HUDEP-2 (cell line): ENCODE data around the gene RANBP17.
A peak's percentile ranks its signal among the peaks of the same experiment; 100 is the strongest.
"Not testable (repeated sequence)": the region's sequence is repeated elsewhere in the genome, so short reads cannot be mapped to it uniquely, and the experiment has no call there.

Experiments used
- DNase-seq, 76 experiments: peaks; one replicate each; lab custom pipeline; 2025; ENCODE audit not compliant: unreplicated experiment in 76 of 76; lab: John Stamatoyannopoulos, UW

RANBP17 gene

GRCh38 chr5:170937914-170938313 is 76.1 kb downstream of the RANBP17 start:
- no peak for DNase-seq

- DNase-seq = no peak
Observed at GRCh38 chr5:170939178-170939577, 77.4 kb downstream of the RANBP17 start.

GRCh38 chr5:170941788-170942187 is 80.0 kb downstream of the RANBP17 start:
- DNase-seq = no peak

- DNase-seq = no peak
Observed at GRCh38 chr5:170945275-170945674, 83.5 kb downstream of the RANBP17 start.

- peak in 3 of 76 experiments; percentile 1 to 29 (median 6) for DNase-seq
Observed at GRCh38 chr5:170960567-170960966, 98.7 kb downstream of the RANBP17 start.

GRCh38 chr5:170963521-170963920 is 101.7 kb downstream of the RANBP17 start:
- no peak for DNase-seq

GRCh38 chr5:170974461-170974860 is 112.6 kb downstream of the RANBP17 start:
- no peak for DNase-seq

GRCh38 chr5:170980261-170980660 is 118.4 kb downstream of the RANBP17 start:
- DNase-seq = not testable (repeated sequence)

GRCh38 chr5:170985486-170985885 is 123.7 kb downstream of the RANBP17 start:
- DNase-seq = no peak

GRCh38 chr5:170986598-170986997 is 124.8 kb downstream of the RANBP17 start:
- no peak for DNase-seq

- no peak for DNase-seq
Observed at GRCh38 chr5:170993476-170993875, 131.7 kb downstream of the RANBP17 start.

- no peak for DNase-seq
Observed at GRCh38 chr5:171010086-171010485, 148.3 kb downstream of the RANBP17 start.

- DNase-seq = no peak
Observed at GRCh38 chr5:171010816-171011215, 149.0 kb downstream of the RANBP17 start.

GRCh38 chr5:171023508-171023907 is 161.7 kb downstream of the RANBP17 start:
- DNase-seq = no peak

GRCh38 chr5:171024084-171024483 is 162.3 kb downstream of the RANBP17 start:
- DNase-seq = no peak

- no peak for DNase-seq
Observed at GRCh38 chr5:171029401-171029800, 167.6 kb downstream of the RANBP17 start.

GRCh38 chr5:171031977-171032376 is 170.2 kb downstream of the RANBP17 start:
- no peak for DNase-seq

GRCh38 chr5:171032435-171032973 is 170.7 kb downstream of the RANBP17 start:
- DNase-seq = no peak

- DNase-seq = not testable (repeated sequence)
Observed at GRCh38 chr5:171041893-171042292, 180.1 kb downstream of the RANBP17 start.

GRCh38 chr5:171050916-171051315 is 189.1 kb downstream of the RANBP17 start:
- no peak for DNase-seq

GRCh38 chr5:171055875-171056454 is 194.1 kb downstream of the RANBP17 start:
- no peak for DNase-seq

- no peak for DNase-seq
Observed at GRCh38 chr5:171067540-171068130, 205.8 kb downstream of the RANBP17 start.
